NCI-H2196 treated with DMSO at 0.1 percent for 48 hours (cell line): ENCODE data around the gene TMOD3.
"Not testable (repeated sequence)": the region's sequence is repeated elsewhere in the genome, so short reads cannot be mapped to it uniquely, and the experiment has no call there.

Source experiments
- DNase-seq: peaks from one replicate; lab custom pipeline; 2025; ENCODE audit not compliant: unreplicated experiment; lab: John Stamatoyannopoulos, UW

Gene TMOD3

DNA sequence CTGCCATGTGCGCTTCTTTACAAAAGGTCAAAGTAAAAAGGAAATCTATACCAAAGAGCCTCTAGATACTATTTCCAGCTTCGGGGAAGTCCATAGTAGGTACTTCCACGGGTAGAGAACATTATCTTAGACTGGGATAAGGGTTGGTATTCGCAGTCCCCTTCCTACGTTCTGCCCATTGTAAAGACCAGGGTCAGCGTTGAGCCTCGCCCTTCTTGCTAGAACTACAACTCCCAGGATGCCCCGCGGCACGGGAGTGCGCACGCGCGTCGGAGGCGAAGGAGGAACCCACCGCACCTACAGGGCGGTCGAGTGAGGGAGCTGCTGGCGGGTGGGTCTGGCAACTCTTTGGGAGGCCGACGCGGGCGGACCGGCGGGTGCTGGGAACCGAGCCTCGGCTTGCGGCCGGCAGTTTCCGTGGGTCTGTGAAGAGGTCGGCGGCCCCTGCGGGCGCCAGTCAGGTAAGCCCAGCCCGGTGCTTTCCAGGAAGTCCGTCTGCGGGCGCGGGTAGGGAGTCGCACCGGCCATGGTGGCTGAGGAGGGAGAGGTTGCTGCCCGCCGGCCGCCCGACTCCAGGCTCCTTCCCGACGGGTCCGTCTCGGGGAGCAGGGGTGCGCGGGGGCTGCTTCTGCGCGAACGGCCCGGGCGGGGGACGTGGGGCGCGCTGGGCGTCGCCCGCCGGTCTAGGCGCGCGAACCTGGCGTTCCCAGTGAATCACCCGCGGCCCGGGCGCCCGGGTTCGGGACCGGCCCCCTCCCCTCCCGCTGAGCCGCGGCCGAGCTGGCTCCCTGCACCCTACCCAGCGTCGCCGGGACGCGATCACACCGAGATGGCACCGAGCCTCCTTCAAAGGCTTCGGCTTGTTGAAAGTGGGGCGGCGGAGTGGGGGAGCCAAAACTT lies at the start of gene TMOD3:
TMOD3 (plus strand) TSS at position 278 of the 900 bp plus-strand sequence. CDS start 33,232 bp downstream, outside the sequence.
- peak; percentile 20 for DNase-seq

- DNase-seq, result no peak
Observed at GRCh38 chr15:51780636-51781035, 48.8 kb upstream of the TMOD3 start.

GRCh38 chr15:51781506-51781905 lies 47.9 kb upstream of the TMOD3 start:
- no peak for DNase-seq

DNA sequence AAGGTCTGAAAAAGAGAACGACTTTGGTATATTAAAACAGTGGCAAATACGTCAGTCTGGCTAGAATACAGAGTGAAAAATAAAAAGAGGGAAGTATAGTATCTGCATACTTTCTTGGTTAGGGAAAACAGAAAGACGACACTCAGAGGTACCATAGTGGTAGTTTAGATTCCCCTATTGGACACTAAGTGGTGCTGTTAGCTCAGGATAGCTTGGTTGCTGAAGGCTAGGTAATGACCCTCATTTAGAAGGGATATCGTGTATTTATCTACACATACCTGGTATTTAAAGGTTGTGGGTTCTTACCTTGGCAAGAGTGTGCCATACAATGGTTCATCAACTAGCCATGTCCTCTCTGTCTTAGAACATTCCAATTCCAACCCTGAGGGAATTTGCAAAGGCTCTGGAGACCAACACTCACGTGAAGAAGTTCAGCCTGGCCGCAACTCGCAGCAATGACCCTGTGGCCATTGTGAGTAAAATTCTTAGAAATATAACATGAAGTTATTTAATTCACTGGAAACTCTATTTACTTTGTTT lies 47.0 kb upstream of the TMOD3 start:
- no peak for DNase-seq

DNA sequence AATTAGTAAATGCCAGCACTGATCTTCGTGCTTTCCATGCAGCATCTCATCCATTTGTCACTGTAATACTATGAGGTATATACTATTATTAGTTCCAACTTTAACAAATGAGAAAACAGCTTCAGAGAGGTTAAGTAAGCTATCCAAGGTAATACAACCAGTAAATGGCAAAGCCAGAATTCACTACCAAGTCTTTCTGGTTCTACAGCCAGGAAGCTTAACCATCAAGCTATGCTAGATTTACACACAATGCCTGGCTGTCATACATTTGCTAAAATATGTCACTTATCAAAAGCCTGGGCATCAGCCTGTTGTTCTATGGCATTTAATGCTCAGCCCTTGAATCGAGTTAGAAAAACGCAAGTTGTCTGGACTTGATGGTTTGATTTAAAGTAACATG lies 45.5 kb upstream of the TMOD3 start:
- no peak for DNase-seq

- not testable (repeated sequence) for DNase-seq
Observed at GRCh38 chr15:51787130-51787529, 42.3 kb upstream of the TMOD3 start.

DNA sequence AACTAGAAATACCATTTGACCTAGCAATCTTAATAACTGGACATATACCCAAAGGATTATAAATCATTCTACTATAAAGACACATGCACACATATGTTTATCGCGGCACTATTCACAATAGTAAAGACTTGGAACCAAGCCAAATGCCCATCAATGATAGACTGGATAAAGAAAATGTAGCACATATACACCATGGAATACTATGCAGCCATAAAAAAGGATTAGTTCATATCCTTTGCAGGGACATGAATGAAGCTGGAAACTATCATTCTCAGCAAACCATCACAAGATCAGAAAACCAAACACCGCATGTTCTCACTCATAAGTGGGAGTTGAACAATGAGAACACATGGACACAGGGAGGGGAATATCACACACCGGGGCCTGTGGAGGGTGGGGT lies 37.0 kb upstream of the TMOD3 start:
- not testable (repeated sequence) for DNase-seq

DNA sequence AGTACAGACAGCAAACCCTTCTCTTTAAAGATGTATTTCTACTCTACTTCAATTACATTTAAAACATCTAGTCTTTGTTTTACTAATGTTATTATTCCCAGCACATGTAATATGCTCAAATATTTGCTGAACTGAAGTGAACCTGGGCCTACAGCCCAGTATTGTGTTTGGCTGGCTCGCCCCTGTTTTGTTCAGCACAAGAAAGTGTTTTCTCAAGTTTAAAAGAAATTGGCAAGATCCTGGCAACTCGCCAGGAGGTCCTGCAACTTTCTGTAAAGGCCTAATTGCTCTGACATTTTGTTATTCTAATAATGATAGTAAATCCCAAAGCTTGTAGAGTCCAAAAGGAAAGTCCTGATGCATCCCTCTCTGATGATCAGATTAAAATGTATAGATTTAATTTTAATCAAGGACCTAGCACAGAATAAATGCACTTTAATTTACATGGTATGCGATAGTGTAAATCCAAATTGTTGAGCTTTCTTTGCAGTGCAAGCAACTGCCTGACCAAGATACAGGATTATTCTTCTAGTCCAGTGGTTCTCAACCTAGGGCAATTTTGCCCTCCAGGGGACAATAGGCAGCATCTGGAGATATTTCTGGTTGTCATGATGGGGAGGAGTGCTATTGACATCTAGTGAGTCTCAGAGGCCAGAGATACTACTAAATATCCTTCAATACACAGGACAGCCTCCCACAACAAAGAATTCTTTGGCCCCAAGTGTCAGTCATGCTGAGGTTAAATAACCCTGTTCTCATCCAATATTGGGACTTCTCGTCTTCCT lies 35.7 kb upstream of the TMOD3 start:
- no peak for DNase-seq

DNA sequence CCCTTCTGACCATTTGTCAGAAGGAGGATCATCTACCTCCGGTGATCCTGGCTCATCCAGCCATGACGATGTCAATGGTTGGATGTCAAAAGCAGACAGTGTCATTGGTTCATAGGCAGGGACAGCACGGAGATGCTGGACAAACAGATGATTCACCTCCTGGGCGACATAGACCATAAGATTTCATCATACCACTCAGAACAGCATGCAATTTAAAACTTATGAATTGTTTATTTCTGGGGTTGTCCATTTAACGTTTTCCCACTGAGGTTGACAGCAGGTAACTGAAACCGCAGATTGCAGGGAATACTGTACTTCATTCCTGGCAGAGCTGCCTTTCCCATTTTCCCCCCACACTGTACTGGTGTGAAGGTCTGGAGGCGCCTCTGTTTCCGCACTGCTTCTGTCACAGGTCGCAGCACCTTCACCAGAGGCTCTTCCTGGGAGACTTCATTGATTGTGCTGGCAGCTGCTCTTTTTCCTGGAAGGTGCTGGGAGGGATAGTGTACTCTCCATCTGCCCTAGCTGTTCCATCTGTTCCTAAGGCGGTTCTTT lies 32.5 kb upstream of the TMOD3 start:
- no peak for DNase-seq

DNA sequence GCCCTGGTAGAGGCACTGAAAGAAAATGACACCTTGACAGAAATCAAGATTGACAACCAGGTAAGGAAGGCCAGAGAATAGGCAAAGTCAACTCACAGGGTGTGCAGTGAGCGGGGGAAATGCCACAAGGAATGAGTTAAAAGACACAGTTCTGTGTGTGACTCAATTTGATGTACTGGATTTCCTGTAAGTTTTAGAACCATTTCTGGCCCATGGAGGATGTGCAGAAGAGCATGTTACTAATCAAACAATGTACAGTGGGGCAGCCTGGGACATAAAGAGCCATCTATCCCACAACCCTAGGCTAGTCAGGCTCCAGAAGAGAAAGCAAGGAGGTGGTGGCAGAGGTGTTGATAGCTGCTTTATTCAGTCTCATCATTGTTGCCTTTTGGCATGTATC lies 31.2 kb upstream of the TMOD3 start:
- no peak for DNase-seq

GRCh38 chr15:51799282-51800252 lies 29.9 kb upstream of the TMOD3 start:
- no peak for DNase-seq

- DNase-seq, result no peak
Observed at GRCh38 chr15:51801391-51801835, 28.0 kb upstream of the TMOD3 start.

DNA sequence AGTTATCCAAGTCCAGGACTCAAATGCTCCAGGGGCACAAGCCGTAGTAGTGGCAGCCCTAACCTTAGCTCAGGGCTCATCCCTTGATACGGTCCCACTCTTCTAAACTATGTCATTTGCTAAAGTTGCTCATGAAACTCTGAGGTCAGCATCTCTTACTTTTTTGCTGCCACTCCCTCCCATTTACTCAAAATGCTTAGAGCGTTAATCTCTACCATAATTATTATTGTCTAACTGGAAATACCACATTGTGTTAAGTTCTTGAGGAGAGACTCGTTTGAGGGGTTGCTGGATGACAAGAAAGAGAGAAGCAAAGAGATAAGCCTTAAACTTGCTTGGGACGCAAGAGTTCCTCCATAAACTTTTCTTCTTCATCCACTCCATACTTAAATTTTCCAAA lies 26.9 kb upstream of the TMOD3 start:
- no peak for DNase-seq

DNA sequence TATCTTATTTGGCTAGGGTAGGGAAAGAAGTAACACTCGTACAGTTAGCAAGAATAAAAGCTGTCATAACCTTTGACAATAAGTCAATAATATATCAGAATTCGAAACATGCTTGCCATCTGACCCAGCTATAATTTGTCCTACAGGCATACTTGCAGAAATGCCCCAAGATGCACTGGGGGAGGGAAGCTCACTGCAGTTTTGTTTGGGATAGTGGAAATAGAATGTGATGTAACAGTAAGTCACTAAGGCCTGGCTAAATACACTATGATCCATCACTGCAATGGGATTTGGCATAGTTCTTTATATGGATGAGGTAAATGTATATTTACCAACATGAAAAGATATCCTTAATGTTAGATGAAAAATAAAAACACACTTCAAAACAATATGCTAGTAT lies 25.5 kb upstream of the TMOD3 start:
- no peak for DNase-seq

DNA sequence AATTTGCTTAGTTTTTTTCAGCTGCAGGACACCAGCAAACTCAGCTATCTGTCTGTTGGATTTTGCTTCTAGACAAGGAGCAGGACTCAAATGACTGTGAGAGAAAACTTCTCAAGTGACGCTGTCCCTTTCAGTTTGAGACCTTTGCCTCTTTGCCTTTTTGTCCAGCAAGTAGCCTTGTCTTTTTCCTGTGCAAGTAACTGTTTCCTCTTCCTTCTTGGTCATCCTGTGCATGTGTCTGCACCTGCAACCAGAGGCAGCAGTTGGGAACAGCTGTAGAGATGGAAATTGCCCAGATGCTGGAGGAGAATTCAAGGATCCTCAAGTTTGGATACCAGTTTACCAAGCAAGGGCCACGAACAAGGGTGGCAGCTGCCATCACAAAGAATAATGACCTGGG lies 23.3 kb upstream of the TMOD3 start:
- DNase-seq, result no peak

GRCh38 chr15:51809457-51809856 lies 20.0 kb upstream of the TMOD3 start:
- DNase-seq, result no peak

GRCh38 chr15:51812598-51812997 lies 16.9 kb upstream of the TMOD3 start:
- no peak for DNase-seq

DNA sequence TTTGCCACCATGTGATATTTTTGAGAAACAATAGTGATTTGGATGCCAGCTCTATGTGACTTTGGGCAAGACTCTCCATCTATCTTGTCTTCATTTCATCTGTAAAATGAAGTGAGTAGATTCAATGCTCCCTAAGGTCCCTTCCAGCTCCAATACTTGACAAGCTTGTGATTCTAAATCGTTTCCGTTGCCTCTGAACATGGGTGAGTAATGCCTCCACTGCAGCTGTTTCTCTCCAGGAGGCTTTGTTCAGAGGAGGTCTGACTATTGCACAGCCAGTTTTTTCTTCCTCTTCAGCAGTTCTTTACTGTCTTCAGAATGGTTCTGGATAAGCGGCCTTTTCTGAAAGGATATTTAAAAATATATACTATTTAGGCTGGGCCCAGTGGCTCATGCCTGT lies 14.8 kb upstream of the TMOD3 start:
- DNase-seq, result no peak

- DNase-seq, result no peak
Observed at GRCh38 chr15:51816611-51817010, 12.8 kb upstream of the TMOD3 start.

GRCh38 chr15:51818150-51818549 lies 11.3 kb upstream of the TMOD3 start:
- no peak for DNase-seq
